Dermis blood vessel endothelial cell (primary cell): Measurements from ENCODE around the gene VAPA. TPM values are rescaled to one million over a fixed set of nuclear protein-coding genes. Genes with fewer than 3 reads are reported as not detected.

Experiments used
- DNase-seq: peaks from one replicate; pipeline ENCODE4 v3.0.0; 2010
- total RNA-seq: library from RNA; depleted of rRNA; stranded (reverse); fragments of >200 nt; gene quantifications from 2 replicates; pipeline ENCODE4 v1.2.3, GENCODE V29; 2014

The VAPA gene
- total RNA-seq, 1 donor from 2014 or later, result 261 TPM

- no peak for DNase-seq
Measured at GRCh38 chr18:9915291-9916076, 1.7 kb downstream of the VAPA start.

GRCh38 chr18:9916077-9916639 lies 2.3 kb downstream of the VAPA start:
- peak; percentile 75 for DNase-seq

- DNase-seq, result no peak
Measured at GRCh38 chr18:9916808-9917207, 3.0 kb downstream of the VAPA start.

- DNase-seq, result peak; percentile 89
Measured at GRCh38 chr18:9918016-9918680, 4.3 kb downstream of the VAPA start.

- DNase-seq, result no peak
Measured at GRCh38 chr18:9919564-9920232, 5.9 kb downstream of the VAPA start.

GRCh38 chr18:9922592-9923311 lies 8.9 kb downstream of the VAPA start:
- DNase-seq, result no peak

GRCh38 chr18:9924371-9924943 lies 10.6 kb downstream of the VAPA start:
- DNase-seq, result no peak

GRCh38 chr18:9925369-9925768 lies 11.6 kb downstream of the VAPA start:
- DNase-seq, result peak; percentile 66

GRCh38 chr18:9925795-9926194 lies 12.0 kb downstream of the VAPA start:
- no peak for DNase-seq

- no peak for DNase-seq
Measured at GRCh38 chr18:9926223-9926894, 12.5 kb downstream of the VAPA start.

- DNase-seq, result no peak
Measured at GRCh38 chr18:9926977-9927376, 13.2 kb downstream of the VAPA start.

- DNase-seq, result peak; percentile 19
Measured at GRCh38 chr18:9927392-9928063, 13.7 kb downstream of the VAPA start.

- no peak for DNase-seq
Measured at GRCh38 chr18:9928646-9929259, 14.9 kb downstream of the VAPA start.

- DNase-seq, result no peak
Measured at GRCh38 chr18:9930299-9930884, 16.6 kb downstream of the VAPA start.

- DNase-seq, result no peak
Measured at GRCh38 chr18:9931146-9931545, 17.3 kb downstream of the VAPA start.

- DNase-seq, result no peak
Measured at GRCh38 chr18:9931678-9932077, 17.9 kb downstream of the VAPA start.

GRCh38 chr18:9933865-9934264 lies 20.0 kb downstream of the VAPA start:
- no peak for DNase-seq

- no peak for DNase-seq
Measured at GRCh38 chr18:9934274-9934673, 20.5 kb downstream of the VAPA start.

GRCh38 chr18:9941103-9941502 lies 27.3 kb downstream of the VAPA start:
- no peak for DNase-seq

- DNase-seq, result no peak
Measured at GRCh38 chr18:9941660-9942059, 27.8 kb downstream of the VAPA start.
